GM23248 (cell line): Measurements from ENCODE around the gene CRYBA4. TPM values are rescaled to one million over a fixed set of nuclear protein-coding genes. Genes with fewer than 3 reads are reported as not detected.

Source experiments
- DNase-seq: peaks from one replicate; pipeline ENCODE4 v3.0.0-alpha.2; 2015
- H2AFZ ChIP-seq: fragments of 200-600 bp; sonication (generic); 2 replicates; pipeline ENCODE4 v1.6.1; 2016; ENCODE audit warnings: antibody characterized with exemption
- H3F3A ChIP-seq: fragments of 200-600 bp; sonication (generic); 2 replicates; pipeline ENCODE4 v1.6.1; 2016; ENCODE audit warnings: mild to moderate bottlenecking, antibody characterized with exemption, mixed run types; ENCODE audit not compliant: insufficient read depth
- H3K27ac ChIP-seq: fragments of 200-600 bp; sonication (generic); 2 replicates; pipeline ENCODE4 v1.5.1; 2016; ENCODE audit warnings: mild to moderate bottlenecking
- H3K27me3 ChIP-seq: fragments of 200-600 bp; sonication (generic); replicated peaks from 2 replicates; pipeline ENCODE4 v1.6.1; 2016; ENCODE audit warnings: mild to moderate bottlenecking; ENCODE audit not compliant: insufficient read depth
- H3K36me3 ChIP-seq: fragments of 200-600 bp; sonication (generic); 2 replicates; pipeline ENCODE4 v1.6.1; 2016; ENCODE audit warnings: low read depth, mild to moderate bottlenecking
- H3K4me1 ChIP-seq: fragments of 200-600 bp; sonication (generic); 2 replicates; pipeline ENCODE4 v1.6.1; 2016; ENCODE audit warnings: mild to moderate bottlenecking; ENCODE audit not compliant: insufficient read depth
- H3K4me2 ChIP-seq: fragments of 200-600 bp; sonication (generic); one replicate; pipeline ENCODE4 v1.6.1; 2016; ENCODE audit warnings: mild to moderate bottlenecking; ENCODE audit not compliant: unreplicated experiment
- H3K4me3 ChIP-seq: fragments of 200-600 bp; sonication (generic); 2 replicates; pipeline ENCODE4 v1.5.1; 2016; ENCODE audit warnings: mild to moderate bottlenecking
- H3K79me2 ChIP-seq: fragments of 200-600 bp; sonication (generic); 2 replicates; pipeline ENCODE4 v1.6.1; 2016; ENCODE audit warnings: mild to moderate bottlenecking; ENCODE audit not compliant: insufficient read depth
- H3K9ac ChIP-seq: fragments of 200-600 bp; sonication (generic); 2 replicates; pipeline ENCODE4 v1.6.1; 2016; ENCODE audit warnings: mild to moderate bottlenecking
- H3K9me2 ChIP-seq: fragments of 200-600 bp; sonication (generic); 2 replicates; pipeline ENCODE4 v1.6.1; 2016; ENCODE audit warnings: mixed run types, mild to moderate bottlenecking, moderate library complexity; ENCODE audit not compliant: insufficient read depth
- H3K9me3 ChIP-seq: fragments of 200-600 bp; sonication (generic); one replicate; pipeline ENCODE4 v1.6.1; 2017; ENCODE audit warnings: low read depth
- H4K20me1 ChIP-seq: fragments of 200-600 bp; sonication (generic); 2 replicates; pipeline ENCODE4 v1.6.0; 2016; ENCODE audit not compliant: insufficient read depth
- EZH2 ChIP-seq: fragments of 200-600 bp; sonication (generic); IDR thresholded peaks from 2 replicates; pipeline ENCODE4 v1.6.1; 2018; ENCODE audit warnings: antibody characterized with exemption, mild to moderate bottlenecking; ENCODE audit not compliant: insufficient read depth, poor library complexity, severe bottlenecking
- EZH2phosphoT487 ChIP-seq: fragments of 200-600 bp; sonication (generic); IDR thresholded peaks from 2 replicates; pipeline ENCODE4 v1.6.1; 2018; ENCODE audit warnings: antibody characterized with exemption, moderate library complexity, mild to moderate bottlenecking, low read depth; ENCODE audit not compliant: insufficient read depth
- WGBS, 2 experiments: methylation state at CpG; one replicate each; pipeline ENCODE4 v1.1.6; 2015 to 2017; ENCODE audit warnings: low lambda C conversion rate in 2 of 2, low coverage in 1 of 2; ENCODE audit errors: missing lambda C conversion rate in 2 of 2; 5-methylcytosine and 5-hydroxymethylcytosine counted together
- in situ Hi-C: fragments of 300-500 bp; cut with MboI; formaldehyde crosslinking; loops from 2 replicates; pipeline ENCODE4 v1.15.0; 2020
- polyA plus RNA-seq: library from polyadenylated mRNA; unstranded; fragments of >200 nt; fragmentation: Nextera tagmentation; extraction: Ambion mirVana; gene quantifications from 2 replicates; pipeline ENCODE4 v1.2.1, GENCODE V29; 2016
- total RNA-seq: library from RNA; depleted of rRNA; stranded (reverse); fragments of >200 nt; shearing (Covaris generic); gene quantifications from 2 replicates; pipeline ENCODE4 v1.2.3, GENCODE V29; 2014

Gene CRYBA4
- total and polyA plus RNA-seq, 2 experiments from 2014 or later: not detected

DNA sequence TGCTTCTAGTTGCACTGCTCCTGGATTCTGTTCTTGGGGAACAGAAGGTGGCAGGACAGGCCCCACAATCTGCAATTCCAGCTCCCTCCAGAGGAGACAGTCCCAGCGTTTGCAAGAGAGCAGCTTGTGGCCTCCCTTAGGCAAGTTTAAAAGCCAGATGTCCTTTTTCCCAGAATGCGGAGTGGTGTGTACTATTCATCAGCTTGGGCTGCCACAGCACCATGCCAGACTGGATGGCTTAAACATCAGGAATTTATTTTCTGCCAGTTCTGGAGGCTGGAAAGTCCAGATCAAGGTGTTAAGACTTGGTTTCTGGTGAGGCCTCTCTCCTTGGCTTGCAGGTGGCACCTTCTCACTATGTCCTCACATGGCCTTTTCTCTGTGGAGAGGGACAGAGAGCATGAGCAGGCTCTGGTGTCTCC, 47.3 kb downstream of the CRYBA4 start:
- H3K9me3 ChIP-seq: no peaks in the 10 kb centered on the region
- no peak for TF ChIP-seq EZH2phosphoT487
- TF ChIP-seq EZH2: no peak
- peaks cover 23% of the 10 kb centered on the region for H3F3A ChIP-seq
- H3K4me2 ChIP-seq: no peak overlapping the region
- 11 to 14% methylated on average over 2 of the region's 2 CpGs for WGBS, 2 experiments
- no peak overlapping the region for H3K27ac ChIP-seq
- H3K9me2 ChIP-seq: no peaks in the 10 kb centered on the region
- H3K9ac ChIP-seq: no peak overlapping the region
- peaks cover 22% of the 10 kb centered on the region for H3K4me1 ChIP-seq
- H4K20me1 ChIP-seq: no peaks in the 10 kb centered on the region
- DNase-seq: peak; percentile 83
- peaks cover 9% of the 10 kb centered on the region for H3K79me2 ChIP-seq
- in situ Hi-C loops: no loop called here
- H3K36me3 ChIP-seq: no peaks in the 10 kb centered on the region
- no peak overlapping the region for H2AFZ ChIP-seq
- no peaks in the 10 kb centered on the region for H3K27me3 ChIP-seq
- no peak overlapping the region for H3K4me3 ChIP-seq

- DNase-seq: no peak
- peaks cover 25% of the 10 kb centered on the region for H3F3A ChIP-seq
- H3K27ac ChIP-seq: no peak overlapping the region
- 73 to 77% methylated on average over 4 of the region's 4 CpGs for WGBS, 2 experiments
- H3K9ac ChIP-seq: no peak overlapping the region
- H3K36me3 ChIP-seq: no peaks in the 10 kb centered on the region
- no peak overlapping the region for H2AFZ ChIP-seq
- peaks cover 23% of the 10 kb centered on the region for H3K79me2 ChIP-seq
- H4K20me1 ChIP-seq: no peaks in the 10 kb centered on the region
- H3K27me3 ChIP-seq: no peaks in the 10 kb centered on the region
- no peak overlapping the region for H3K4me2 ChIP-seq
- in situ Hi-C loops: no loop called here
- H3K4me1 ChIP-seq: peaks cover 23% of the 10 kb centered on the region
- H3K4me3 ChIP-seq: no peak overlapping the region
- H3K9me2 ChIP-seq: no peaks in the 10 kb centered on the region
- no peaks in the 10 kb centered on the region for H3K9me3 ChIP-seq
- TF ChIP-seq EZH2phosphoT487 (no peak), EZH2 (no peak)
Observed at GRCh38 chr22:26670459-26670858, 48.7 kb downstream of the CRYBA4 start.

DNA sequence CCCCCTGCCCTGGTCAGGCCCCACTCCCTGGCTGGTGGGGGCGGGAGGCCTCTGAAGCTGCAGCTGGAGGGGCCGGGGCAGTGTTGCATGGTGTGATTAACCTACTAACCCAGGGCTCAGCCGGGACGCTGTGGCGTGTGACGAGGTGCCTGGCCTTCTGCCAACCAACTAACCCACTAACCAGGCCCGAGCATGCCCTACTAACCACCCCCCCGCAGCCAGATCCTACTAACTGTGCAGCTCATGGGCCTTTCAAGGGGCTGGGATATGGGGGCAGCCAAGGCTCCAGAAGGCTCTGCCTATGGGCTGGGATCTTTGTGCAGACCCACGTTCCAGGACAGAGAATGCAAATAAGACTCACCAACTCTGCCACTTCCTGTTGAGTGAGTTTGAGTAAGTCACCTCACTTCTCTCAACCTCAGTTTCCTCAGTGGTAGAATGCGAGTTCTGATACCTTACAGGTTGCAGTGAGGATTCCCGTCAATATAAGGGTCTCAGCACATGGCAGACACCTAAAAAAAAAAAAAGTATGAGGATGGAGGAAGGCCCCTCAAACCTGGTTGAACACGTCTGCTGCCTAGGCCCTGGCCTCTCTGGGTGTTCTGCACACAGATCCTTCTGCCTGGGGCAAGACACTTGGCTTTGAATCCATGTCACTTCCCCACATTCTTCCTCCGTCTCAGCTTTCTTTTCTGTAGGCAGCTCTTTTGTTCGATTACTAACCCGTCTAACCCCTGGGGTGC, 49.7 kb downstream of the CRYBA4 start:
- Histone ChIP-seq H2AFZ (peak overlapping the region; percentile 71; the same call in 1 of the 2 replicates), H3K9ac (no peak overlapping the region), H3F3A (peaks cover 25% of the 10 kb centered on the region), H3K9me3 (no peaks in the 10 kb centered on the region), H3K4me1 (peaks cover 13% of the 10 kb centered on the region), H3K27ac (no peak overlapping the region), H4K20me1 (no peaks in the 10 kb centered on the region), H3K27me3 (no peaks in the 10 kb centered on the region), H3K4me3 (no peak overlapping the region), H3K4me2 (no peak overlapping the region), H3K36me3 (no peaks in the 10 kb centered on the region), H3K9me2 (no peaks in the 10 kb centered on the region), H3K79me2 (peaks cover 33% of the 10 kb centered on the region)
- 86 to 91% methylated on average over 13 to 15 of the region's 15 CpGs for WGBS, 2 experiments
- DNase-seq: no peak
- in situ Hi-C loops: no loop called here
- TF ChIP-seq EZH2phosphoT487 (no peak), EZH2 (no peak)

DNA sequence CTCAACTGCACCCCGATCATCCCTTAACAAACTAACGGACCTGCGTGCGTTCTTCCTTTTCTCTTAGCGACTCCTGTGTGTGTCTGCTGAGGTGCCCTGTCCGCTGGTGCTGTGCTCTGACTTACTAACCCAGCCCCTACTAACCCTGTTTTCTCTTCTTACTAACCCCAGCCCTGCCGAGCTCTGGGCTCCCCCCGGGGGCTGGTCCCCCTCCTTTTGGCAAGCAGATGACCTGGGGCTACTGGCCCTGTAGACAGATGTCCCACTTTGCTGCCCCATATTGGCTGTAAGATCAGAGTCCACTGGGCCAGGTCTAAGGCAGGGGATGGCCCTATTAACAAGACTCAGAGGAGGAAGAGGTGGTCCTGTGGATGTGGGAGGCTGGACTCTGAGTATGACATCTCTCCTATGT, 50.3 kb downstream of the CRYBA4 start:
- Histone ChIP-seq H3K4me2 (peak overlapping the region; percentile 99), H3K36me3 (no peaks in the 10 kb centered on the region), H3K9me3 (no peaks in the 10 kb centered on the region), H3K4me1 (peaks cover 13% of the 10 kb centered on the region), H4K20me1 (no peaks in the 10 kb centered on the region), H3K9me2 (no peaks in the 10 kb centered on the region), H3K4me3 (peak overlapping the region; percentile 90), H3K9ac (peak overlapping the region; percentile 96), H2AFZ (peak overlapping the region; percentile 71), H3K27me3 (no peaks in the 10 kb centered on the region), H3K27ac (peak overlapping the region; percentile 96), H3F3A (peaks cover 25% of the 10 kb centered on the region; the same call in 1 of the 2 replicates), H3K79me2 (peaks cover 37% of the 10 kb centered on the region)
- DNase-seq: no peak
- in situ Hi-C loops: no loop called here
- no peak for TF ChIP-seq EZH2phosphoT487
- TF ChIP-seq EZH2: no peak
- WGBS, 2 experiments: 90 to 94% methylated on average over 8 of the region's 8 CpGs
